Measurements from ENCODE around the gene TMEM163.
"Not testable (repeated sequence)": the region's sequence is repeated elsewhere in the genome, so short reads cannot be mapped to it uniquely, and the experiment has no call there.

Gene TMEM163

DNA sequence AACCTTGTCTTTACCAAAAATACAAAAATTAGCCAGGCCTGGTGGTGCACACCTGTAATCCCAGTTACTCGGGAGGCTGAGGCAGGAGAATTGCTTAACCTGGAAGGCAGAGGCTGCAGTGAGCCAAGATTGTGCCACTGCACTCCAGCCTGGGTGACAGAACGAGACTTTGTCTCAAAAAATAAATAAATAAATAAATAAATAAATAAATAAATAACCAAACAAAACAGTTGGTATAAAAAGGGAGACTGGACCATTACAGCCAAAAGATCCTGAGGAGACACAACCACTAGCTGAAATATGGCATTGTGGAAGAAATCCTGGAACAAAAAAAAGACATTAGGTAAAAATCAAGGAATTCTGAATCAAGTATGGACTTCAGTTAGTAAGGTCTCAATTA, 4.9 kb upstream of the TMEM163 start:
- not testable (repeated sequence) for DNase-seq (ENCODE audit: low spot score)

DNA sequence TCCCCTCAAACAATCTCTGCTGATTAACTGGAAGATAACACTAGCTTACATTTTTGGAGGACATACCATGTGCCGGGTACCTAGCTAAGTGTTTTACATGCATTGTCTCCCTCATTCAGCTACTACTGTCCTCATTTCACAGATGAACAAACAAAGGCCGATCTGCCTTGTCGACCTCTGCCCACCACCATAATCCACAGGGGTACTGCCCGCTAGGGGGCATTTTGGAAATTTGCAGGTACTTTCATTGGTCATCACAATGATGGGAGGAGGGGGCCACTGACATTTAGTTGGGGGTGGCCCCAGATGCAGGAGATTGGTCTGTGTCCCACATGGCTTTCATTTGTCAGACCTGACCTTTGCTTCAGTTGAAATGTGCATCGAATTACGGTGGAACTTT, 3.9 kb upstream of the TMEM163 start:
- DNase-seq (ENCODE audit: low spot score), result no peak

DNA sequence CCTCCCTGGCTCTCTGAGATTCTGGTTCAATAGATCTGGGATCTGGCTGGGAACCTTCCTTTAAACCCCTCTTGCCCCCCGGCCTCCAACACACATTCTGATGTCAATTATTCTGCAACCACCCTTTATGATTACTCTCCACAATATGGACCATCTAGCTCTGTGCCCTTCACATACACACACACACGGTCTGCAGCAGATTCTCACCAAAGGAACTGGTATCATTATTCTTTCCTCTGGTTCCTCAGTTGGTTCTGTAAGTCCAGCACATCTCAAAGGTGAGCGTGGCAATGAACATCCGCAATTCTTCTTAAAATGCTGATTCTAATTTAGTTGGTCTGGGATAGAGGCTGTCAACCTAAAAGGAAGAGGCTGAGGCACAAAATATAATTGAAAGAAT, 2.8 kb upstream of the TMEM163 start:
- no peak for DNase-seq (ENCODE audit: low spot score)

DNA sequence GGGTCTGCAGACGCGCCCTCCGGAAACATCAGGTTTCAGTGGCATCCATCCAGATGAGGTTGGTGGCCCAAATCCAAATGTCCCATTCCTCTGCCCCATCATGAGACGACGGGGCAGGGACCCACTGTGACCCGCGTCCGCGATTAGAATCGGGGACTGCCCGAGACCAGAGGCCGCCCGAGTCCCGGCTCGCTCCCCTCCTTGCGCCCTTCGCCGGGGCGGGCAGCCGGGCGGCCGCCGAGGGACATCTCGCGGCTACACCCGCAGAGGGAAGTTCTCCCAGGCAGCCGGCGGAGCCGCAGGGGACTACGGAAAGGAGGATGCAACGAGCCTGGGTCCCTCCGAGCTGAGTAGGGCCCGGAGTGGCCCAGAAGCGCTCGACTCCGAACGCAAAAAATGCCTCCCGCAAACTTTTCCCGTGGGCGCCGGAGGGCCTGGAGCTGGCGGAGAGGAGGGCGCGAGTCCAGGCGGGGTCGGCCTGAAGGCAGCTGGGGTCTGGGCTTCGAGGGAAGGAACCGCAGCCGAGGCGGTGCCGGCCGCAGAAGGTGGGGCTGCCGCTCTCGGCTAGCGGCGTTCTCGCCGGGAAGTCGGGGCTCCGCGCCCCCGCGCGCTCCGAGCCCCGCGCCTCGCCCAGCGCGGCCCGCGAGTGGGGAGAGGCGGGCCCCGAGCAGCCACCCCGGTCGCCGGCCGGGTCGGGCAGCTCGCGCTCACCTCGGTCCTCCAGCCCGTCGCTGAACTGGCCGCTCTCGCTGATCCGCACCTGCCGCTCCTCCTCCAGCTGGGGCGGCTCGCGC, 580 bp downstream of the TMEM163 start:
- DNase-seq (ENCODE audit: low spot score), result no peak

DNA sequence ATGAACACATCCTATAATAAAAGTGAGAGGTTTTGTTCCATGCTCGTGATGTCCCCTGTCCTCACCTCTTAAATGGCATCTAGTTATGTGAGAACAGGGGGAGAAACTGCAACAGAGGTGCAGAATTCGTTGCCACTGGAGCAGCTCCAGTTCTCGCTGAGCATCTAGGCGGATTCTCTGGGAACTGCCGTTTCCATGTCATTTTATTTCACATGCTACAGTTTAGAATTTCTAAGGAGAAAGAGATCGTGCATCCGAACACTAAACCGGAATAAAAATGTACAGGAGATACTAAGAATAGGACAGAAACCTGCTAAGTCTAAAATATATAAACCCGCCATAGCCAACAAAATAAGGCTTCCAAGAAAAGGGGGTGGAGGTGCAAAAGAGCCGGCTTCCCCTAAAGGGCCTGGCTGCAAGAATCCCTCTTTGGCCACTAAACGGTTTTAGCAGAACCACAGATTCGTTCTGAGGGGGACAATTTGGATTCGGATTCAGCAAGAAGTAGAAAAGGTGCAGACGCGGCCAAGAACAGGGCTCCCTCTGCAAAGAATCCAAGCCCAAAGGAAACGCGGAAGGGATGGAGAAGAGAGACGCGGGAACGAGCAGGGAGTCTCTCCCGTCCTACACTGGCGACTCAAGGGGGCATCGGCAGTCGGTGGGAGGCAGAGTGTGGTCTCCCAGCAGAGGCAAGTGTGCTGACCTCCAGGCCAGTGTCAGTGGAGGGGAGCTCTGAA, 1.3 kb downstream of the TMEM163 start:
- no peak for DNase-seq (ENCODE audit: low spot score)

DNA sequence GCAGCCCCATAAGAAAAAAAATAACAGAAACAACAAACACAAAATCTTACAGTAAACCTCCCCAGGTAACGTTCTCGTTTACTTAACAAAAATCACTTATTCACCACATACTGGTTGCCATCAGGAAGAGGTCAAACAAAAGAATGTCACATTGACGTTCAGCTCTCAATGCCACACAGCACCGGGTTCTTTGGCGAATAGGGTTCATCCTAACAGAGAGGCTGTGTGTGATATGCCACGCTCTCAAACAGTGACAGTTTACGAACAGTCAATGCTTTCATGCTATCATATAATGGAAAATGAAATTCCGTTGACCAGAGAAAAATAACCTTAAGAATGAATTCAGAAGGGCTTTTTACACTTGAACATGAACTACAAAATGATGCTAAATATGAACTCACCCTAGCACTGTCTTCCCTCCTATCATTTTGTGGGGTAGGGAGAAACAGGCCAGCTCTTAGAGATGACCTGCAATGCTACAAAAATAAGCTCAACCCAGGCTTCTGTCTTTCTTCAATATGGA, 2.0 kb downstream of the TMEM163 start:
- DNase-seq (ENCODE audit: low spot score), result no peak

DNA sequence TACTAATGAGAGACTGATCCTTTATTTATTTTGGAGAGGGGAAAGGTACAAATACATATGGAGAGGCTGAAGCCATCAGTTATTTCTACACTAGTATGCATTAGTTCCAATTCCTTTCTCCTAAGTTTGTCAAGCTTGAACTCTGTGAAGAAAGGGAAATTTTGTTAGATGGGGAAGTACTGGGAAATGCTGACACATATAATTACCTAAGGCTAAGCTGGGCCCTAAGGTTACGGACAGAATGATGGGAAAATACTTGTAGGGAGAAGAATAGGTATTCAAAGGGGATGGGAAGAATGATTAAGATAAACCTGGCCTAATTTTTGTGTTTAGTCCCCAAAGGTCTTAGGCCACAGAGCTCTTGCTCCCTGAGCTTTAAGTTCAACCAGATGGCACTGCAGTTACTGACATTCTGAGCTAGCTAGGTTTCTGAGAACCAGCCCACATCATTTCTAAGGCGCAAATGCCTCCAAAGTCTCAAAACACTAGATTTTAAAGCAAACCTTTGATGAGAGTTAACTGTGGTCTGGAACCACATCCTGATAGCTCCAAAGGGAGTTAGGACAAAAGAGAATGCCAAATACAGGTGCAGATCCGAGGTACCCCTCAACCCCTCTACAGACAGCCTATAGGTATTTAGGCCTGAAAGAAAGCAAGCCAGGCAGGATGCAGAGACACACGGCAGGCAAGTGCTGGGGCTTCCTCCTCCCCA, 2.7 kb downstream of the TMEM163 start:
- no peak for DNase-seq (ENCODE audit: low spot score)

DNA sequence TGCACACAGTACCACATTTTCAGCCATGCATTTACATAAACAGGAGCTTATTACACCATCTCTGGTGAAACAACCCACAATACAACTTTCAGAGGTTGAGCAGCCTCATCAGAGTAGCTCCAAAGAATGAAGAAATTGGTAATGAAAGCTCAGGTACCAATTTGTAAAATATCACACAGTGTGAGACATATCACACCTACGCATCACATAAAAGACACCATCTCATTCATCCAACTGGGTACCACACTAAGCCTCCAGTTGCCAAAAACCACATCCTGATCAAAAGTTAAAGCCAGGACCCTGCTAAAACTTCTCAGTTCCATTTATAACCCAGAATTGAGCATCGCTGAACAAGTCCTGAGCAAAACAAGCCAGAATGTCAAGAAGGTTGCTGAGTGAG, 4.6 kb downstream of the TMEM163 start:
- DNase-seq (ENCODE audit: low spot score), result no peak

DNA sequence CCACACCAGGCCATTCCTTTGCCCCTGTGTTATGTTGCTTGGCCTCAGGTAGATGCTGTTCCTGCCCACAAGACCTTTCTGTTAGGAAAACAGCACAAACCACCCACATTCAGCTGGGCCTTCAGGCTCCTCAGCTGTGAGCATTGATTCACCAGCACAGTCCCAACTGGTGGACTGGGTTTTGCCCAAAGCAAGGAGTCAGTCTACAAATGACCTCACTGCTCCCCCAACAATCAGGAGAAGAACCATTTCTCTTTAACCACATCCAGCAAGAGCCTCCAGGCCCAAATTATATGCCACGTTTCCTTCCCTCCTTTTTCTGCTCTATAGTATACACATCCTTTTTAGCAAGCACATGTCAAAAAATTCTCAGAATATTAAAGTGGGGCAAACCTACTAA, 5.2 kb downstream of the TMEM163 start:
- DNase-seq (ENCODE audit: low spot score), result no peak

DNA sequence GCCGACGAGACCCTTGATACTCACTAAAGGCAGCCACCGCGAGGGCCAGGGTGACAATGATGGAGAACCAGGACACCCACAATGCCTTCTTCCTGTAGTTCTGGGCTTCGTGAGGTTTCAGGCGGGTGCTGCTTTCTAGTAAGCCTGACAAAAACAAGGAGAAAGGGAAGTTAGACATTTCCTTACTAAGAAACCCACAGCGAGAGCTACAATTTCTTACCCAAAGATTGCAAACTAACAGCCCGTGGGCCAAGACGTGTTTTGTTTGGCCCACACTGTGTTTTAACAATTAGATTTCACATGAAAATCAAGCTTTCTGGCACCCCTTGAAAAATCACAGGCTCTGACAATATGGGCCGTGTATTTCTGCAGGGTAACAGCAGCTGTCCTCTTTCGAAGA, 5.6 kb downstream of the TMEM163 start:
- DNase-seq (ENCODE audit: low spot score), result no peak

DNA sequence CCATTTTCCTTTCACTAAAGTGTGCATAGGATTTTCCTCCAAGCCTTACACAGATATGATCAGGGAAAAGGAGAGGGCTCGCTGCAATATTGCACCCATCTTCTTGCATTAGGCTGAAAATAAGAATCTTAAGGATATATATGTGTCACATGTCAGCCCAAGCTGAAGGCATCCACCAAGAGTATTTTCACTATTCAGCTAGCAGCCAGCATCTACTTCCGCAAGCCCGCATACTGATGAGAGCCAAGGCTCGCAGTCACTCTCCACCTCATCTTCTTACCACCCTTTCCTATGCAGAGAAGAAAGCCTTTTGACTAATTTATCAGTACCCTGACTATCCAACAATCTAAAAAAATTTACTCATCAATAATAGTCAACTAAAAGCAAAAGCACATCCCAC, 6.1 kb downstream of the TMEM163 start:
- DNase-seq (ENCODE audit: low spot score), result no peak

DNA sequence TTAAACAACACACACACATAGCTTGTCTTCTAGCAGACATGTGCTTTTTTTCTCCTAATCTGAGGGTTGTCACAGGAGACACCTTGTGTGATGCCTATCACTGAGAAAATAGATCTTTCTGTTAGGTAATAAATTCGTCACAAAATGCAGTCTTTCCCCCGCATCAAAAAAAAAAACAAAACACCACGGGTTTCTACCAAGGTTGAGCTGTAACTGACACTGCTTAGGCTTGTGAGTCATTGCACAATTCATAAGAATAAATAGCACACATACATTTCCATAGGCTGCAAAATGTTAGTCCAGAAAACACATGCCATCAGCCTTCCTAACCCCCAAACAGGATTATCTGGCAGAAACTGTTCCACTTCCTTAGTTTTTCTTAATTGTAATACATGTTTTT, 6.5 kb downstream of the TMEM163 start:
- no peak for DNase-seq (ENCODE audit: low spot score)

DNA sequence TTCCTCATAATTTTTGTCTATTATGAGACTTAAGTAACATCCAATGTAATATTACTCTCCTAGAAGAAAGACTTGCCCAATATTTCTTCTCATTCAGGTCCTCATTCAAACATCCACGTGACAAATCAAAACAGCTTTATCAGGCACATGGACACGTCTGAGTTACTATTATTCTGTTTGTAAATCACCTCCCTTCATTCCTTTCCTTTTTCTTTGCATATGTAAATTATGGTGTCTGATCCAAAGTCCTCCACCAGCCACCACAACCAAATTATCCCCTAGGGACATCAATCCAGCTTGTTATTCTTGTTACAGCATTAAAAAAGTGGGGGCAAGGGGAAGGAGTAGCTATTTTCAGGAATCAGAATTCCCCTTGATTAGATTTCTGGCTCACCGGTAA, 7.1 kb downstream of the TMEM163 start:
- no peak for DNase-seq (ENCODE audit: low spot score)

DNA sequence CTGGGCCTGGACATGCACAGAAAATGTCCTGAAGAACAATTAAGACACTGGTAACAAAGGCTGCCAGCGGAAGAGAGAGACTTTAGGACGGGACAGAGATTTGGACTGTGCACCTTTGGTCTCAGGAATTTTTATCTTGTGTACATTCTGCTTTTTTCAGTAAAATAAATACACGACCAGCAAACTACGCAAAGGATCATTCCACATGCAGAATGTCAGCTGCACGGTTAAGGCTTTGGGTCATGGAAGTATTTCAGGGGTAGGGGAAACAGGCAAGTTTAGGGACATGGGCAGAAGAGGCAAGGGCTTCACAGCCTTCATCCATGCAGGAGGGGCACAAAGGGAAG, 11.5 kb downstream of the TMEM163 start:
- no peak for DNase-seq (ENCODE audit: low spot score)

DNA sequence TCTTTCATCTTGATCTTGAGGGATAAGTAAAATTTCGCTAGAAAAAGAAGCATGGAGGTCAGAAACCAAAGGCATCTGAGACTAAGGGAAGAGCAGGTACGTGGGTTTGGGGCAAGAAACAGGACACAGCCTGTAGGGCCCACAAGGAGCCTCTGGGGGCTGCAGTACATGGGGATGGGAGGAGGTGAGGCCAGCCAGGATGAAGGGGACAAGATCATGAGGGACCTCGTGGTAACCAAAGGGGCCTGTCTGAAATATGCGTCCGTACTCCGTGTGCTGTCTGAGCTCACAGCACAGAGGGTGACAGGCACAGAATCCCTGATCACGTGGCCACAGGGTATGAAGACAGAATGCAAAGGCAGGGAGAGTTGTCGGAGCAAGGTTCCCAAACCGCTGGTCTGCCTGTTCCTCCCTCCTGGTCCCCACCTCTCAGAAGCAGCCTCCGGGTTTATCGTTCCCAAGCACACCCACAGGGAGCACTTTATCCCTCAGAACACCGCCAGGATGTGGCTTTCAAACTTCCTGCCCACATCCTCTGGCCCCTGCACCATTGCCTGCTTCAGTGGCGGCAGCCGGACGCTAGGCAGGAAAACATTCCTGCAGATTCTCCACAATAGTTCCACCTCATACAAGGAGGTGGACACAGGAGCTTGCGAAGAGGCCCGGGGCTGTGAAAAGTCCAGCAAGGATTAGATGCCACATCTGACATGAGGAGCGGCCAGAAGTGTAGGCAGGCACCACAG, 12.0 kb downstream of the TMEM163 start:
- DNase-seq (ENCODE audit: low spot score), result no peak

DNA sequence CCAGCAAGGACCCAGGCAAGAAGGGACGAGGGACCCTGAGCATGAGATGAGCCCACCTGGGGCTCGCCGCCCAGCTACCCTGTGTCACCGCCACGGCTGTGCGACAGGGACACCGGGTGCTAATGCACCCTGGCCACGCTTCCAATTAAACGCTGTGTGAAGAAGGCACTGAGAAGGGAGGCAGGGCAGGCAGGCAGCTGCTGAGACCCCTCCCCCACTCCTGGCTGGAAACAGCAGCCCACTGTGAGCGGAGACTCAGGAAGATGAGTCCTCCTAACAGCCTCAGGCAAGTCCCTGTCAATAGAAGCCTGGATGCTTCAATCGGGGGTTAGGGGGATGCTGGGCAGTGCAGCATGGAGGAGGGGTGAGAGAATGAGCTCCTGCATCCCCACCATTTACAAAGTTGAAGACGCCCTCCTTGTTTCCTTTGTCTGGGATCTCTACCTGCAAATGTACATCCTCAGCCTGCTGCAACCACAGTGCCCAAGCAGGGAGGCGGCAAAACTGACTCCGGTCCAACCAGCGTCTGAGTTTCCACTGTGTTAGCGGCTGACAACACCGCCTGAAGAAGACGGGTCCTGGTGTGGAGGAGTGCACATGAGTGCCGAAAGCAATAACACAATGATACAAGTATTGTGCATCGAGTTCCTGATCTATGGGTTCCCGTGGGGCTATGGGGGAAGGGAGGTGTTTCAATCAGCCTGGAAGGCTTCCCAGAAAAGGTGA, 12.8 kb downstream of the TMEM163 start:
- no peak for DNase-seq (ENCODE audit: low spot score)

DNA sequence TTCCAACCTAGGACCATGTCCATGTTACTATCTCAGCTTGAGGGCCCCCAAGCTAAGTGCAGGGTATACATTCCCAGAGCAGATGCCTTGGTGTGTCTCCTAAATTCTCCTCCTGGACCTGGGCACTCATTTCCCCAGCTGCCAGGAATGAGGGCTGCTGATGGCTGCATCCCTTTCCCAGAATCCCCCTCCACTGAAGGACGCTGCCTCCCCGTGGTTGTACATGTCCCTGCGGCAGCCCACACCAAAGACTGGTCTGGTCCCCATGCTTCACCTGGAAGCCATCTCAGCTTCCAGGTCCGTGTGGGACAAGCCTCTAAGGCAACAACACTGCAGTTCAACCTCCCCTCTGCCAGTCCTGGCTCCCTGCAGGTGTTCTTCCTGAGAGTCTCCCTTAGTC, 14.6 kb downstream of the TMEM163 start:
- no peak for DNase-seq (ENCODE audit: low spot score)

DNA sequence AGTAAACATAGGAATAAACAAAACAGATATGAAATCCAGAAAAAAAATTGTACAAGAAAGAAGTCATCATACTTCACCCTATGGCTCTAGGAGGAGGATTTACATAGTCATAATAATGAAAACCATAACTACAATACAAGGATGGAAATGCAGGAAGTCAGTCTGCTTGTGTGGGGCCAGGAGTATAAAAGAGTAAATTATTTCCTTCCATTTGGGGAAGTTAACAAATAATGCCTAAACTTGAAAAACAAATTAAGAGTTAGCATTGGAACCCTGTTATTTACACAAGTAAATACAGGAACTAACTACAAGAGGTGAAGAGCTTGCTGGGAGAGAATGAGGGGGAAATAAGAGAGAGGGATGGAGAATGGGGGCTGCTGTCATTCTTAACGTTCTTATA, 15.4 kb downstream of the TMEM163 start:
- DNase-seq (ENCODE audit: low spot score), result no peak

DNA sequence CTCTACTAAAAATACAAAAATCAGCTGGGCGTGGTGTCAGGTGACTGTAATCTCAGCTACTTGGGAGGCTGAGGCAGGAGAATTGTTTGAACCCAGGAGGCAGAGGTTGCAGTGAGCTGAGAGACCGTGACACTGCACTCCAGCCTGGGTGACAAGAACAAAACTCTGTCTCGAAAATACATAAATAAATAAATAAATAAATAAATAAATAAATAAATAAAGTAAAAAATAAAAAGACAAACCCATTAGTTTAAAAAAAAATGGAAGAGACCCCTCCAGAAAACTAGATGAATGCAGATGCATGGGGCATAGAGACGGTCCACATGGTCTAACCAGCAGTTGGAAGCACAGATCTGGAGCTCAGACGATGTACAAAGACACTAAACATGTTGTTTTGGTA, 18.1 kb downstream of the TMEM163 start:
- no peak for DNase-seq (ENCODE audit: low spot score)

DNA sequence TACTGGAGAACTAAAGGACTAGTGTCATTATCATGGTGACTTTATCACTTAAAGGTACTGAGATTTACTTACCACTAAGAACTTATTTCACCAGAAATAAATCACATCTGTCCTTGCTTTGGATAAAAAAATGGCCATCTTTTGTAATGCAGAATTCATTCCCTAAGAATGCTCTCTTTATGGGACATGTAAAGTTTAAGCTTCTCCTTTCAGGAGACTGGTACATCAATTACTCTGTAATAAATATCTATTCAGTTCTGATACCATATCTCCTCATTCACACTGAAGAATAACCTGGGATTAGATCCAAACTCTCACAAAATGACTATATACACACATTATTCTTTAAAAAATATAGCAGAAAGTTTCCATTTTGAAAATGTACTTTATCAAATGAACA, 24.4 kb downstream of the TMEM163 start:
- no peak for DNase-seq (ENCODE audit: low spot score)
